Measurements from ENCODE around the gene KCNN2. TPM values are rescaled to one million over a fixed set of nuclear protein-coding genes. Genes with fewer than 3 reads are reported as not detected.

KCNN2 gene
- total and polyA plus RNA-seq, 9 of the 15 experiments (the other 6 are each of a cell fraction or from before 2014, with no cell fraction given) = 0.07 TPM; not detected in 8

DNA sequence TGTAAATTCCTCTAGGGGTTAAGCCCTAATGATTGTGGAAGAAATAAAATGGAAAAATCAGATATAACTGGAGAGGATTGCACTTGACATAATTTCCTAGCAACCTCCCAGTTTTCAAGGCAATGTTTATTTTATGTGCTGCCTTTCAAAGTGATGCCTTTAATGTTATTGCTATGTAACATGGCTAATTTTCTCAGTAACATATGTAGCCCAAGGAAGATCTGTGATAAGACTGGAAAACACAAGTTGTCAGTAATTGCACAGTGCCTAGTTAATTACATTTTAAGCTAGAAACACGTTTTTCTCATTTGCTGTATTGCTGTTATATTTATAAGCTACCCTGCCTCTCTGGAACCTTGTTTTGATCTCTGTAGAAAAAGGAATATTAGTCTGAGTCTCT, 49.2 kb upstream of the KCNN2 start:
- ChIA-PET CTCF (ENCODE audit: low intra/inter-chr PET ratio) (no interaction called here), POLR2A (no interaction called here)
- Histone ChIP-seq H3K4me1 (replicated peaks in 1 of 2; ENCODE audit: control insufficient read depth in 2 of 2, insufficient read depth in 2 of 2, low read length in 2 of 2) (no peaks in the 10 kb centered on the region), H3K27ac (ENCODE audit: extremely low read depth, low read depth, low read length) (no peak overlapping the region), H3K9me1 (ENCODE audit: control insufficient read depth, insufficient read depth, low read length) (no peaks in the 10 kb centered on the region), H3K4me3 (no peak overlapping the region), H3K79me2 (ENCODE audit: control insufficient read depth, insufficient read depth, low read length) (no peaks in the 10 kb centered on the region), H4K20me1 (replicated peaks; ENCODE audit: control insufficient read depth, insufficient read depth, low read length) (no peaks in the 10 kb centered on the region), H3K27me3 (ENCODE audit: control insufficient read depth in 2 of 2, insufficient read depth in 2 of 2, low read length in 2 of 2) (no peaks in the 10 kb centered on the region), H3K36me3 (ENCODE audit: control insufficient read depth, insufficient read depth, low read length) (no peaks in the 10 kb centered on the region), H3K4me2 (ENCODE audit: insufficient read depth, low read length) (no peak overlapping the region), H3K9ac (ENCODE audit: insufficient read depth in 1 of 2, low read depth in 2 of 2, low read length in 2 of 2) (no peak overlapping the region), H3K9me3 (replicated peaks; ENCODE audit: control insufficient read depth, insufficient read depth, low read depth, low read length) (no peaks in the 10 kb centered on the region), H2AFZ (ENCODE audit: low read depth, low read length) (no peak overlapping the region)
- 0% methylated on average over 1 of the region's 1 CpG for WGBS (ENCODE audit: insufficient coverage, low coverage, missing lambda C conversion rate)
- FAIRE-seq (no peak), DNase-seq (ENCODE audit: extremely low read depth in 1 of 4, low spot score in 3 of 4) (no peak), ATAC-seq (no peak)
- intact Hi-C loops (cut with micrococcal nuclease) = no loop called here
- in situ Hi-C loops (cut with MboI) = no loop called here
- no TSS peak for BruUV-seq (replicated peaks)
- TF ChIP-seq JUNB (CRISPR knock-in tag; conservative IDR thresholded peaks at IDR 0.05) (no peak), CHD4 (IDR thresholded peaks at IDR 0.05; ENCODE audit: insufficient read depth, insufficient replicate concordance, low read depth, low read length, poor library complexity, severe bottlenecking) (no peak), ZBTB34 (CRISPR knock-in tag; IDR thresholded peaks at IDR 0.05) (no peak), SNAPC5 (CRISPR knock-in tag; IDR thresholded peaks at IDR 0.05) (no peak), U2AF1 (optimal IDR thresholded peaks at IDR 0.05; ENCODE audit: low read depth, low read length) (no peak), RBBP5 (IDR thresholded peaks at IDR 0.05; ENCODE audit: borderline replicate concordance, insufficient read depth, low read length, poor library complexity, severe bottlenecking) (no peak), HMG20B (CRISPR knock-in tag; IDR thresholded peaks at IDR 0.05) (no peak), POLR3G (IDR thresholded peaks at IDR 0.05; ENCODE audit: extremely low read depth, insufficient read length, insufficient replicate concordance) (no peak), CAMTA2 (CRISPR knock-in tag; conservative IDR thresholded peaks at IDR 0.05) (no peak), HDAC3 (IDR thresholded peaks at IDR 0.05; ENCODE audit: borderline replicate concordance, partially characterized antibody) (no peak), TEAD1 (CRISPR knock-in tag; IDR thresholded peaks at IDR 0.05) (no peak), ZEB2 (IDR thresholded peaks at IDR 0.05) (no peak), ZNF121 (CRISPR knock-in tag; conservative IDR thresholded peaks at IDR 0.05) (no peak), CREB5 (CRISPR knock-in tag; IDR thresholded peaks at IDR 0.05) (no peak)
- TF ChIP-seq, protein P1, sequence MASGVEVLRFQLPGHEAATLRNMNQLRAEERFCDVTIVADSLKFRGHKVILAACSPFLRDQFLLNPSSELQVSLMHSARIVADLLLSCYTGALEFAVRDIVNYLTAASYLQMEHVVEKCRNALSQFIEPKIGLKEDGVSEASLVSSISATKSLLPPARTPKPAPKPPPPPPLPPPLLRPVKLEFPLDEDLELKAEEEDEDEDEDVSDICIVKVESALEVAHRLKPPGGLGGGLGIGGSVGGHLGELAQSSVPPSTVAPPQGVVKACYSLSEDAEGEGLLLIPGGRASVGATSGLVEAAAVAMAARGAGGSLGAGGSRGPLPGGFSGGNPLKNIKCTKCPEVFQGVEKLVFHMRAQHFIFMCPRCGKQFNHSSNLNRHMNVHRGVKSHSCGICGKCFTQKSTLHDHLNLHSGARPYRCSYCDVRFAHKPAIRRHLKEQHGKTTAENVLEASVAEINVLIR (CRISPR knock-in tag; IDR thresholded peaks at IDR 0.05) = no peak
- TF ChIP-seq, protein P2, sequence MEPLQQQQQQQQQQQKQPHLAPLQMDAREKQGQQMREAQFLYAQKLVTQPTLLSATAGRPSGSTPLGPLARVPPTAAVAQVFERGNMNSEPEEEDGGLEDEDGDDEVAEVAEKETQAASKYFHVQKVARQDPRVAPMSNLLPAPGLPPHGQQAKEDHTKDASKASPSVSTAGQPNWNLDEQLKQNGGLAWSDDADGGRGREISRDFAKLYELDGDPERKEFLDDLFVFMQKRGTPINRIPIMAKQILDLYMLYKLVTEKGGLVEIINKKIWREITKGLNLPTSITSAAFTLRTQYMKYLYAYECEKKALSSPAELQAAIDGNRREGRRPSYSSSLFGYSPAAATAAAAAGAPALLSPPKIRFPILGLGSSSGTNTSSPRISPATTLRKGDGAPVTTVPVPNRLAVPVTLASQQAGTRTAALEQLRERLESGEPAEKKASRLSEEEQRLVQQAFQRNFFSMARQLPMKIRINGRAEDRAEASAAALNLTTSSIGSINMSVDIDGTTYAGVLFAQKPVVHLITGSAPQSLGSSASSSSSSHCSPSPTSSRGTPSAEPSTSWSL (CRISPR knock-in tag; IDR thresholded peaks at IDR 0.05; ENCODE audit: borderline replicate concordance) = no peak

Measured in K562 (cell line).